K562 (cell line): Measurements from ENCODE around the gene RPN1. TPM values are rescaled to one million over a fixed set of nuclear protein-coding genes. Genes with fewer than 3 reads are reported as not detected.

Experiments used
- ATAC-seq: fragments of 200-7000 bp; cut with Tn5 transposase; 3 replicates; pipeline ENCODE4 v1.9.1; 2020; ENCODE audit warnings: moderate library complexity
- BruUV-seq: library from RNA; stranded (reverse); fragments of 400-500 nt; replicated peaks from 2 replicates; lab custom pipeline; 2021; lab: Mats Ljungman, UMichigan
- CTCF ChIA-PET: fragments of 300-600 bp; formaldehyde crosslinking; extraction: SDS; loops from one replicate; lab custom pipeline; 2021; ENCODE audit warnings: low intra/inter-chr PET ratio; lab: Yijun Ruan, JAX
- POLR2A ChIA-PET: fragments of 300-600, 350-650 bp; sonication (Branson Sonifier 250); formaldehyde crosslinking; extraction: SDS; loops from one replicate; lab custom pipeline; 2021; ENCODE audit warnings: antibody characterized with exemption, inconsistent platforms; lab: Yijun Ruan, JAX
- DNase-seq, 4 experiments: peaks; one replicate each; pipeline versions ENCODE4 v3.0.0 to v3.0.0-alpha.2; 2011 to 2018; ENCODE audit warnings: low spot score in 3 of 4, mixed read lengths in 3 of 4; ENCODE audit errors: extremely low read depth in 1 of 4
- FAIRE-seq: peaks from 2 replicates; lab custom pipeline; 2011; peaks lifted over from hg19 to GRCh38; lab: Jason Lieb, UNC
- H2AFZ ChIP-seq: 2 replicates; pipeline ENCODE4 v1.6.0; 2011; ENCODE audit warnings: low read depth, low read length, control low read depth, inconsistent platforms
- H3K27ac ChIP-seq: fragments of 200-600 bp; 3 replicates; pipeline ENCODE4 v1.8.0; 2011; ENCODE audit warnings: low read depth, mild to moderate bottlenecking, control low read depth, inconsistent platforms, low read length, moderate library complexity, mixed read lengths; ENCODE audit errors: extremely low read depth
- H3K27me3 ChIP-seq, 2 experiments: fragments of 300-600 bp in 1 of 2; 2 replicates in 1 of 2; 3 replicates in 1 of 2; pipeline versions ENCODE4 v1.6.0 to v1.8.0; 2011; ENCODE audit warnings: inconsistent platforms in 2 of 2, low read length in 2 of 2, mild to moderate bottlenecking in 1 of 2, mixed read lengths in 1 of 2, moderate library complexity in 1 of 2; ENCODE audit not compliant: control insufficient read depth in 2 of 2, insufficient read depth in 2 of 2
- H3K36me3 ChIP-seq: fragments of 300-600 bp; 3 replicates; pipeline ENCODE4 v1.8.0; 2011; ENCODE audit warnings: mild to moderate bottlenecking, low read length, inconsistent platforms; ENCODE audit not compliant: control insufficient read depth, insufficient read depth
- H3K4me1 ChIP-seq, 2 experiments: fragments of 200-600 bp in 1 of 2; replicated peaks in 1 of 2; 2 replicates in 1 of 2; 3 replicates in 1 of 2; pipeline versions ENCODE4 v1.5.1 to v1.8.0; 2011; ENCODE audit warnings: inconsistent platforms in 2 of 2, low read length in 2 of 2, mild to moderate bottlenecking in 1 of 2, mixed read lengths in 1 of 2, moderate library complexity in 1 of 2; ENCODE audit not compliant: control insufficient read depth in 2 of 2, insufficient read depth in 2 of 2
- H3K4me2 ChIP-seq: 2 replicates; pipeline ENCODE4 v1.6.1; 2011; ENCODE audit warnings: low read length, control low read depth, inconsistent platforms, mixed read lengths; ENCODE audit not compliant: insufficient read depth
- H3K4me3 ChIP-seq: fragments of 200-600 bp; sonication (generic), shearing (Covaris generic); 2 replicates; pipeline ENCODE4 v1.5.1; 2016; ENCODE audit warnings: control low read depth, inconsistent platforms
- H3K79me2 ChIP-seq: fragments of 200-600 bp; 3 replicates; pipeline ENCODE4 v1.8.0; 2011; ENCODE audit warnings: low read length, inconsistent platforms; ENCODE audit not compliant: control insufficient read depth, insufficient read depth
- H3K9ac ChIP-seq, 2 experiments: 2 replicates each; pipeline versions ENCODE4 v1.6.0 to v1.6.1; 2011; ENCODE audit warnings: low read depth in 2 of 2, low read length in 2 of 2, control low read depth in 1 of 2, inconsistent platforms in 1 of 2, mild to moderate bottlenecking in 1 of 2, mixed read lengths in 1 of 2; ENCODE audit not compliant: insufficient read depth in 1 of 2
- H3K9me1 ChIP-seq: one replicate; pipeline ENCODE4 v1.6.0; 2011; ENCODE audit warnings: inconsistent platforms, mild to moderate bottlenecking, low read length, moderate library complexity; ENCODE audit not compliant: control insufficient read depth, insufficient read depth
- H3K9me3 ChIP-seq: replicated peaks from 2 replicates; pipeline ENCODE4 v1.5.1; 2011; ENCODE audit warnings: low read depth, low read length, inconsistent platforms; ENCODE audit not compliant: control insufficient read depth, insufficient read depth
- H4K20me1 ChIP-seq: replicated peaks from 2 replicates; pipeline ENCODE4 v1.6.1; 2011; ENCODE audit warnings: low read length, inconsistent platforms, mixed read lengths; ENCODE audit not compliant: control insufficient read depth, insufficient read depth
- ARID2 ChIP-seq: fragments of 450-650 bp; IDR thresholded peaks from 2 replicates; pipeline ENCODE4 v1.6.1; 2017; ENCODE audit warnings: antibody characterized with exemption, mild to moderate bottlenecking
- ATF3 ChIP-seq, 2 experiments: fragments of 450-650 bp in 1 of 2; sonication (generic) in 1 of 2; formaldehyde crosslinking in 1 of 2; IDR thresholded peaks in 1 of 2; conservative IDR thresholded peaks in 1 of 2; 2 replicates each; pipeline versions ENCODE4 v1.6.1 to v1.8.1; 2016 to 2023; ENCODE audit warnings: mild to moderate bottlenecking in 2 of 2, moderate library complexity in 2 of 2, inconsistent platforms in 1 of 2, missing genetic modification reagents in 1 of 2
- CBX8 ChIP-seq: fragments of 200-600 bp; sonication (generic); IDR thresholded peaks from 2 replicates; pipeline ENCODE4 v1.6.1; 2012; ENCODE audit warnings: borderline replicate concordance, mixed run types, low read depth, mild to moderate bottlenecking, moderate library complexity, mixed read lengths, low read length, control low read depth, inconsistent platforms; ENCODE audit not compliant: poor library complexity, severe bottlenecking; ENCODE audit errors: extremely low read depth
- CEBPG ChIP-seq, 3 experiments: fragments of 200-800 bp in 1 of 3; sonication (Bioruptor generic) in 1 of 3; sonication (generic) in 1 of 3; formaldehyde crosslinking in 1 of 3; IDR thresholded peaks in 2 of 3; conservative IDR thresholded peaks in 1 of 3; 2 replicates each; pipeline versions ENCODE4 v1.6.1 to v1.8.0; 2016 to 2022; ENCODE audit warnings: missing compliant biosample characterization in 2 of 3, missing genetic modification characterization in 2 of 3, mild to moderate bottlenecking in 1 of 3, missing genetic modification reagents in 1 of 3
- CTCF ChIP-seq, 3 experiments: IDR thresholded peaks in 2 of 3; conservative IDR thresholded peaks in 1 of 3; 2 replicates each; pipeline ENCODE4 v1.5.1; 2011 to 2012; ENCODE audit warnings: low read length in 3 of 3, mild to moderate bottlenecking in 3 of 3, control low read depth in 2 of 3, improper control_type of control experiment in 1 of 3, inconsistent platforms in 1 of 3, low read depth in 1 of 3, mixed read lengths in 1 of 3, moderate library complexity in 1 of 3; ENCODE audit not compliant: insufficient read depth in 2 of 3
- DLX4 ChIP-seq: fragments of 250-450 bp; sonication (Bioruptor Pico); IDR thresholded peaks from 2 replicates; pipeline ENCODE4 v1.6.1; 2021; ENCODE audit warnings: mild to moderate bottlenecking
- FOXO4 ChIP-seq: fragments of 450-650 bp; formaldehyde crosslinking; IDR thresholded peaks from 2 replicates; pipeline ENCODE4 v1.4.0; 2020; ENCODE audit warnings: mild to moderate bottlenecking, moderate library complexity
- MED1 ChIP-seq: sonication (generic); formaldehyde crosslinking; IDR thresholded peaks from 2 replicates; pipeline ENCODE4 v1.8.1; 2023; ENCODE audit warnings: missing genetic modification reagents, borderline replicate concordance
- NCOA4 ChIP-seq: fragments of 450-650 bp; IDR thresholded peaks from 2 replicates; pipeline ENCODE4 v1.6.1; 2018; ENCODE audit warnings: mild to moderate bottlenecking; ENCODE audit not compliant: partially characterized antibody
- RBM15 ChIP-seq: fragments of 200-400 bp; formaldehyde crosslinking; IDR thresholded peaks from 2 replicates; pipeline ENCODE4 v1.6.1; 2018; ENCODE audit warnings: mild to moderate bottlenecking, low read length, moderate library complexity; ENCODE audit not compliant: insufficient read depth
- TBP ChIP-seq: optimal IDR thresholded peaks from 2 replicates; pipeline ENCODE3; 2011; ENCODE audit warnings: low read depth, low read length, improper control_type of control experiment
- ZNF239 ChIP-seq: fragments of 250-450 bp; sonication (Bioruptor Pico); IDR thresholded peaks from 2 replicates; pipeline ENCODE4 v1.4.0; 2020; ENCODE audit warnings: mild to moderate bottlenecking
- WGBS: fragments of 100-300 bp; shearing (Covaris generic); methylation state at CpG from one replicate; pipeline ENCODE4 v1.1.6; 2016; ENCODE audit warnings: low coverage, mixed read lengths; ENCODE audit not compliant: insufficient coverage; ENCODE audit errors: missing lambda C conversion rate; 5-methylcytosine and 5-hydroxymethylcytosine counted together
- in situ Hi-C: fragments of 300-500 bp; cut with MboI; formaldehyde crosslinking; loops from 4 replicates; pipeline ENCODE4 v1.15.0; 2018; ENCODE audit warnings: inconsistent platforms, mixed read lengths
- intact Hi-C: fragments of 100-400 bp; cut with micrococcal nuclease; formaldehyde crosslinking; loops from 2 replicates; pipeline ENCODE4 v1.14.2; 2022
- polyA plus RNA-seq, 8 experiments: library from polyadenylated mRNA; depleted of rRNA in 4 of 8; stranded (reverse) in 5 of 8; unstranded in 3 of 8; fragments of >200 nt; fragmentation: Nextera tagmentation in 2 of 8; fragmentation: Illumina TruSeq in 1 of 8; extraction: Ambion mirVana in 2 of 8; extraction: Trizol in 1 of 8; gene quantifications; 2 replicates each; pipeline versions ENCODE4 v1.2.1 to v1.2.3, GENCODE V29; 2011 to 2014; ENCODE audit warnings: inconsistent platforms in 1 of 8, missing spikeins in 1 of 8
- total RNA-seq, 7 experiments: library from RNA; depleted of rRNA in 6 of 7; stranded (reverse); fragments of >200 nt in 6 of 7; fragmentation: Illumina TruSeq in 2 of 7; extraction: Trizol in 2 of 7; gene quantifications; 2 replicates each; pipeline versions ENCODE4 v1.2.1 to v1.2.3, GENCODE V29; 2011 to 2021; ENCODE audit warnings: low replicate concordance in 1 of 7

Gene RPN1
- total and polyA plus RNA-seq, 9 of the 15 experiments (the other 6 are each of a cell fraction or from before 2014, with no cell fraction given) = 39.5 to 300 (median 148) TPM

- H3K4me1 ChIP-seq = peaks cover 14 to 23% of the 10 kb centered on the region in 2 experiments
- peak overlapping the region; percentile 63; the same call in 1 of the 2 replicates for H3K4me2 ChIP-seq
- BruUV-seq = no TSS peak
- H3K27ac ChIP-seq = no peak overlapping the region
- in situ Hi-C loops = no loop called here
- intact Hi-C loops = loop anchor here (10.0 kb wide), 1 partner anchor 151 kb away; no protein-coding TSS in a partner anchor
- no peaks in the 10 kb centered on the region for H3K79me2 ChIP-seq
- FAIRE-seq (no peak), DNase-seq (no peak), ATAC-seq (no peak)
- 75% methylated on average over 10 of the region's 11 CpGs for WGBS
- no peaks in the 10 kb centered on the region for H4K20me1 ChIP-seq
- H3K9me3 ChIP-seq = no peaks in the 10 kb centered on the region
- ChIA-PET CTCF (no interaction called here), POLR2A (interaction anchor here (1.9 kb wide), 1 partner anchor 103 kb away, joined by 7 read pairs; no protein-coding TSS in a partner anchor)
- H3K27me3 ChIP-seq = no peaks in the 10 kb centered on the region
- H3K4me3 ChIP-seq = no peak overlapping the region
- no peaks in the 10 kb centered on the region for H3K9me1 ChIP-seq
- H3K36me3 ChIP-seq = no peaks in the 10 kb centered on the region
- H2AFZ ChIP-seq = peak overlapping the region; percentile 53
- TF ChIP-seq ATF3 (IDR thresholded peaks at IDR 0.05) (0 out of 2 replicates have a peak, but pooled peaks have one; percentile 9), ATF3 (CRISPR knock-in tag; conservative IDR thresholded peaks at IDR 0.05) (no peak), RBM15 (no peak), ARID2 (no peak), ZNF239 (CRISPR knock-in tag) (no peak), CEBPG (CRISPR knock-in tag; IDR thresholded peaks at IDR 0.05) (peak; percentile 51), CEBPG (tag; conservative IDR thresholded peaks at IDR 0.05 in 1 of 2, IDR thresholded peaks at IDR 0.05 in 1 of 2) (no peak; a peak in 1 of 4 replicates), CTCF (IDR thresholded peaks at IDR 0.05 in 2 of 3, conservative IDR thresholded peaks at IDR 0.05 in 1 of 3; ENCODE audit: insufficient read depth in 2 of 3, low read depth in 1 of 3, low read length in 3 of 3) (no peak), MED1 (CRISPR knock-in tag) (no peak), NCOA4 (no peak), TBP (no peak), FOXO4 (CRISPR knock-in tag) (no peak), DLX4 (CRISPR knock-in tag) (no peak), CBX8 (no peak)
- H3K9ac ChIP-seq = peak overlapping the region in 1 of 2 experiments; percentile 61; a peak in 1 of 4 replicates
These were observed 64.6 kb downstream of the RPN1 start for GRCh38 chr3:128585974-128586373.
